Measurements from ENCODE around the gene XYLT2.

The XYLT2 gene

GRCh38 chr17:50365649-50366393, 19.9 kb downstream of the XYLT2 start:
- no peak for DNase-seq

- no peak for DNase-seq
Measured at GRCh38 chr17:50367401-50367800, 21.5 kb downstream of the XYLT2 start.

GRCh38 chr17:50370052-50370451, 24.1 kb downstream of the XYLT2 start:
- DNase-seq: no peak

GRCh38 chr17:50371526-50371925, 25.6 kb downstream of the XYLT2 start:
- no peak for DNase-seq

GRCh38 chr17:50372222-50372757, 26.4 kb downstream of the XYLT2 start:
- DNase-seq: no peak

- peak; percentile 88 for DNase-seq
Measured at GRCh38 chr17:50372758-50373556, 27.0 kb downstream of the XYLT2 start, which contains the start of the genes EME1 and MRPL27. EME1 (plus strand) TSS chr17:50373229; CDS start chr17:50375209, 1,980 bp downstream. MRPL27 (minus strand) TSS chr17:50373184; CDS start chr17:50373170, 14 bp downstream.

- no peak for DNase-seq
Measured at GRCh38 chr17:50373705-50374104, 27.8 kb downstream of the XYLT2 start.

- peak; percentile 19 for DNase-seq
Measured at GRCh38 chr17:50375858-50376538, 30.1 kb downstream of the XYLT2 start.

GRCh38 chr17:50379351-50380132, 33.6 kb downstream of the XYLT2 start:
- DNase-seq: no peak

GRCh38 chr17:50380369-50381259, 34.7 kb downstream of the XYLT2 start:
- no peak for DNase-seq

GRCh38 chr17:50381260-50381815, 35.4 kb downstream of the XYLT2 start:
- DNase-seq: no peak

- no peak for DNase-seq
Measured at GRCh38 chr17:50381920-50382319, 36.0 kb downstream of the XYLT2 start.

- no peak for DNase-seq
Measured at GRCh38 chr17:50382931-50383330, 37.0 kb downstream of the XYLT2 start.

- DNase-seq: no peak
Measured at GRCh38 chr17:50386510-50386909, 40.6 kb downstream of the XYLT2 start.

- no peak for DNase-seq
Measured at GRCh38 chr17:50388728-50389127, 42.8 kb downstream of the XYLT2 start.

- DNase-seq: no peak
Measured at GRCh38 chr17:50389534-50389933, 43.6 kb downstream of the XYLT2 start.

GRCh38 chr17:50392621-50393020, 46.7 kb downstream of the XYLT2 start:
- DNase-seq: no peak

GRCh38 chr17:50393700-50394099, 47.8 kb downstream of the XYLT2 start:
- DNase-seq: no peak

GRCh38 chr17:50394711-50395110, 48.8 kb downstream of the XYLT2 start:
- no peak for DNase-seq

- DNase-seq: no peak
Measured at GRCh38 chr17:50396261-50397110, 50.6 kb downstream of the XYLT2 start.

Data from NCI-H748 treated with DMSO at 0.1 percent for 48 hours (cell line).